DND-41 (cell line): ENCODE measurements around the gene HSH2D.

Source experiments
- EZH2 ChIP-seq: IDR thresholded peaks from 3 replicates; pipeline ENCODE4 v1.6.1; 2012; ENCODE audit warnings: borderline replicate concordance, low read depth, mild to moderate bottlenecking, moderate library complexity, low read length, inconsistent platforms; ENCODE audit not compliant: severe bottlenecking
- TF ChIP-seq, protein P1 (sequence below): IDR thresholded peaks from 2 replicates; pipeline ENCODE4 v1.5.1; 2012; ENCODE audit warnings: borderline replicate concordance, low read length, moderate library complexity, mild to moderate bottlenecking; ENCODE audit not compliant: poor library complexity, severe bottlenecking; ENCODE audit errors: extremely low read depth

DNA sequence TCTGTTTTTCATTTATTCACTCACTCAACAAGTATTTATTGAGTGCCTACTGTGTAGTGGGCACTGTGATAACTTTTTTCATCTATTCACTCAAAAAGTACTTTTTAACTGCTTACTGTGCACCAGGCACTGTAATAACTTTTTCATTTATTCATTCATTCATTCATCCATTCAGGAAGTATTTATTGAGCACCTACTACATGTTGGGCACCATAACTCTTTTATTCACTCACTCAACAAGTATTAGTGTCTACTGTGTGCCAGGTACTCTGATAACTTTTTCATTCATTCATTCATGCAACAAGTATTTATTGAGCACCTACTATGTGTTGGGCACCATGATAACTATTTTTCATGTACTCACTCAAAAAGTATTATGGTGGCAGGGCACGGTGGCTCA, 22.9 kb downstream of the HSH2D start:
- TF ChIP-seq, protein P1, sequence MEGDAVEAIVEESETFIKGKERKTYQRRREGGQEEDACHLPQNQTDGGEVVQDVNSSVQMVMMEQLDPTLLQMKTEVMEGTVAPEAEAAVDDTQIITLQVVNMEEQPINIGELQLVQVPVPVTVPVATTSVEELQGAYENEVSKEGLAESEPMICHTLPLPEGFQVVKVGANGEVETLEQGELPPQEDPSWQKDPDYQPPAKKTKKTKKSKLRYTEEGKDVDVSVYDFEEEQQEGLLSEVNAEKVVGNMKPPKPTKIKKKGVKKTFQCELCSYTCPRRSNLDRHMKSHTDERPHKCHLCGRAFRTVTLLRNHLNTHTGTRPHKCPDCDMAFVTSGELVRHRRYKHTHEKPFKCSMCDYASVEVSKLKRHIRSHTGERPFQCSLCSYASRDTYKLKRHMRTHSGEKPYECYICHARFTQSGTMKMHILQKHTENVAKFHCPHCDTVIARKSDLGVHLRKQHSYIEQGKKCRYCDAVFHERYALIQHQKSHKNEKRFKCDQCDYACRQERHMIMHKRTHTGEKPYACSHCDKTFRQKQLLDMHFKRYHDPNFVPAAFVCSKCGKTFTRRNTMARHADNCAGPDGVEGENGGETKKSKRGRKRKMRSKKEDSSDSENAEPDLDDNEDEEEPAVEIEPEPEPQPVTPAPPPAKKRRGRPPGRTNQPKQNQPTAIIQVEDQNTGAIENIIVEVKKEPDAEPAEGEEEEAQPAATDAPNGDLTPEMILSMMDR = no peak
- TF ChIP-seq EZH2 = no peak
